Hepatic stellate cell (primary cell): ENCODE data around the gene MYL5.

Experiments
- DNase-seq: peaks from one replicate; pipeline ENCODE4 v3.0.0; 2011; ENCODE audit warnings: low spot score

MYL5 gene

DNA sequence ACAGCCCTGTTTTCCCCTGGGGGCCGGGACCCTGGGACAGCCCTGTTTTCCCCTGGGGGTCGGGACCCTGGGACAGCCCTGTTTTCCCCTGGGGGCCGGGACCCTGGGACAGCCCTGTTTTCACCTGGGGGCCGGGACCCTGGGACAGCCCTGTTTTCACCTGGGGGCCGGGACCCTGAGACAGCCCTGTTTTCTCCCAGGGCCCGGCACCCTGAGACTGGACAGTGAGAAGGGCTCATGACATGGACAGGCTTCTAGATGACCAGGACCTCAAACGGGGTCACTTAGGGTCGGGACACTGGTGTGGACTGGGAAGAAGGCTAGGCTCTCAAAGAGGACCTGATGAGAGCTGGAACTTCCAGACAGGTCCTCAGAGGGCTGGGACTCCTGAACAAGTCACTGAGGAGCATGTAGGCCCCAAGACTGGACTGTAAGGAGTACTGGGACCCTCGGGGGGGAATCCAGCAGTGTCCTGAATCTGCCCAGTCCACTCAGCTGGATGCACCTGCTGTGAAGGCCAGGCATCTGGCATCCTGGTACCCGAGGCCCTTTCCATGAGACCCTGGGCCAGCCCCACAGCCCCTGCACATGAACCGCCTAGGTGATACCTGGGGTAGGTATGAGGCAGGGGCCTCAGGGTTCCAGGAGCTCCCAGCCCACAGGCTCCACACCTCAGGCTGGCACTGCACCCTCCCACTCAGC lies 33.7 kb downstream of the MYL5 start:
- DNase-seq: no peak

DNA sequence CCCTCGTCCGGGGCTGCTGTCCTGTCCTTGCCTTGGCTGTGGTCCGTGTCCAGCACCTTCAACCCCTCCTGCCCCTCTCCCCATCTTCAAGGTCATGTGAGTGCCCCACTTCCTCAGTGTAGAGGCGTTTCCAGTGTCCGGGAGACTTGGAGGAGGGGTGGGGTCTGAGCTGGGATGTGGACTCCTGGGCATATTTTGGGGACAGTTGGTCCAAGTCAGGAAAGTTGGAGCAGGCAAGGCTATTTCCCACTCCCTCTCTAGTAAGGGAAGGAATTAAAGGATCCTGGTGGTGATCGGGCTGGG lies 34.2 kb downstream of the MYL5 start:
- DNase-seq: no peak

DNA sequence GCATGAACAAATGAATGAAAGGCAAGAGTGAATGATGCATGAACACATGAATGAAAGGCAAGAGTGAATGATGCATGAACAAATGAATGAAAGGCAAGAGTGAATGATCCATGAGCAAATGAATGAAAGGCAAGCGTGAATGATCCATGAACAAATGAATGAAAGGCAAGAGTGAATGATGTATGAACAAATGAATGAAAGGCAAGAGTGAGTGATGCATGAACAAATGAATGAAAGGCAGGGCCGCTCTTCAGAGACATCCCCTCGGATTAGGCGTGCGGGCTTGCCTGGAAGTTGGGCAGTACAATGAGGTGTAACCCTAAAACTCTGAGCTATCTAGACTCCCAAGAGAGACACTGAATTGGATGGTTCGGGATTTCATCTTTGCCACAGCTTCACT lies 35.0 kb downstream of the MYL5 start:
- no peak for DNase-seq

DNA sequence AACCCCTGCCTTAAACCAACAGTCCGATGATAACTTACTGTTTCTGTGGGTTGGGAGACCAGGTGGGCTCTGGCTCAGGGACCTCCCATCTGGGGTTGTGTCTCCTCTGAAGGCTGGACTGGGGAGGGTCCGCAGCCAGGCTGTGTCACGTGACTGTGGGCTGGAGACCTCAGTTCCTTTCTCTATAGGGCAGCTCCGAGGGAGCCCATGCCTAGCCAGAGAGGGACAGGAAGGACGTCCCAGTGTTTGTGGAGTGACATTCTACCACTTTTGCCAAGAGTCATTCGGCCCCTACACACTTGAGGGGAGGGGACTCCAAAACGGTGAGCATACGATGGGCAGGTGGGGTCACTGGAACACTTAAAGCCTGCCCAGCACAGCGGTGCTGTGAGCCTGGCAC lies 35.8 kb downstream of the MYL5 start:
- DNase-seq: no peak

DNA sequence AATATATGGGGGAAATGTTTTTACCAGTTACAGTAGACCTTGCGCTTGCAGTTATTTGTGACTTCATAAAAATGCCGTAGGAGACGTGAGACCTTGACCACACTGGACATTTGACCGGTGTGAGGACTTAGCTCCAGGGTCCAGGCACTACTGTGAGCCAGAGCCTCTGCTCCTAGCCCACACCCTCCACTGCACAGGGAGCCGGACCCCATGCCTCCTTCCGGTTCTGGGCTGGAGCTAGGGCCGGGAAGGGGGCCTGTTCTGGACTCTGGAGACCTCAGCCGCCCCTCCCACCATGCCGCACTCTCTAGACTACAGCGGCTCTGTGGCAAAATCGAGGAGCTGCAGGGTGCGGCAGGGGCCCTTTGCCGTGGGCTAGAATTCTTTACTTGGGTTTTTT lies 36.6 kb downstream of the MYL5 start:
- DNase-seq: no peak

DNA sequence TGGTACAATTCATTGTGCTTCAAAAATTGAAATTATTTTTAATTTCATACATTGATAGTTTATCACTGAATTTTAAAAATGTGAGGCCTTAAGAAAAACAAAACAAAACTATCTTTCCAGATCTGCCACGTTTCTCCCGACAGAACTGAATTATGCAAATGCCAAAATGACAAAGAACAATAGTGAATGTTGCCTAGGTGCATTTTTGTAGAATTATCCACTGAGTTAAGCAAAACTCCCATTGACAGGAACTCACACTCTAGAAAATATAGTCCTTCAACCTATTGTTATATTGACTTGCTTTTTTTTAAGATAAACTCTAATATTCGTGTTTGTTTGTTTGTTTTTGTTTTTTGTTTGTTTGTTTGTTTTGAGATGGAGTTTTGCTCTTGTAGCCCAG lies 37.8 kb downstream of the MYL5 start:
- DNase-seq: no peak

DNA sequence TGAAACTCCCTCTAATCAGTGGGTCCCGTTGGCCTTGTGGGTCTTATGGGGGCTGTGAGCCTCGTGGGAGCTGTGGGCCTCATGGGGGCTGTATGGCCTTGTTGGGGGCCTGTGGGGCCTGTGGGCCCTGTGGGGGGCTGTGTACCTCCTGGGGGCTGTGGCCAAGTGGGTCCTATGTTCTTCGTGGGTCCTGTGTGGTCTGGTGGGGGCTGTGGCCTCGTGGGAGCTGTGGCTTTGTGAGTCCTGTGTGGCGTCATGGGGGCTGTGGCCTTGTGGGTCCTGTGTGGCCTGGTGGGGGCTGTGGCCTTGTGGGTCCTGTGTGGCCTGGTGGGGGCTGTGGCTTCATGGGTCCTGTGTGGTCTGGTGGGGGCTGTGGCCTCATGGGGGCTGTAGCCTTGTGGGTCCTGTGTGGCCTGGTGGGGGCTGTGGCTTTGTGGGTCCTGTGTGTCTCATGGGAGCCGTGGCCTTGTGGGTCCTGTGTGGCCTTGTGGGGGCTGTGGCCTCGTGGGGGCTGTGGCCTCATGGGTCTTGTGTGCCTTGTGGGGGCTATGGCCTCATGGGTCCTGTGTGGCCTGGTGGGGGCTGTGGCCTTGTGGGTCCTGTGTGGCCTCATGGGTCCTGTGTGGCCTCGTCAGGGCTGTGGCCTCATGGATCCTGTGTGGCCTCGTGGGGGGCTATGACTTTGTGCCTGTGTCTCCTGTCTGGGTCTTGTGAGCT lies 38.7 kb downstream of the MYL5 start:
- no peak for DNase-seq

DNA sequence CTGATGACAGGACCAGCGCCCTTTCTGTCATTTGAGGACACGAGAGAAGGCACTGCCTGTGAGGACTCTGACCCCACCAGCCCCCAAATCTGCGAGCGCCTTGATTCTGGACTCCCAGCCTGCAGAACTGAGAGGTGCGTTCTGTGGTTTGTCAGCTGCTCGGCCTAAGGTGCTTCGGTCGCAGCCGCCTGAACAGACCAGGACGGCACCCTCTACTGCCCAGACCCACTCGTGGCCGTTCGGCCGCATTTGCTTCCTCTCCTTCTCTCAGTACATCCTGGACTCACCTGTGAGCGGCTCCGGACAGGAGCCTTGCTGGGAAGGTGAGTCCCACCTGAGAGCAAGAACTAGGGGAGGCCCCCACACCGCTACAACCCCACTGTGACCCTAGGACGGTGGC lies 39.7 kb downstream of the MYL5 start:
- DNase-seq: no peak

DNA sequence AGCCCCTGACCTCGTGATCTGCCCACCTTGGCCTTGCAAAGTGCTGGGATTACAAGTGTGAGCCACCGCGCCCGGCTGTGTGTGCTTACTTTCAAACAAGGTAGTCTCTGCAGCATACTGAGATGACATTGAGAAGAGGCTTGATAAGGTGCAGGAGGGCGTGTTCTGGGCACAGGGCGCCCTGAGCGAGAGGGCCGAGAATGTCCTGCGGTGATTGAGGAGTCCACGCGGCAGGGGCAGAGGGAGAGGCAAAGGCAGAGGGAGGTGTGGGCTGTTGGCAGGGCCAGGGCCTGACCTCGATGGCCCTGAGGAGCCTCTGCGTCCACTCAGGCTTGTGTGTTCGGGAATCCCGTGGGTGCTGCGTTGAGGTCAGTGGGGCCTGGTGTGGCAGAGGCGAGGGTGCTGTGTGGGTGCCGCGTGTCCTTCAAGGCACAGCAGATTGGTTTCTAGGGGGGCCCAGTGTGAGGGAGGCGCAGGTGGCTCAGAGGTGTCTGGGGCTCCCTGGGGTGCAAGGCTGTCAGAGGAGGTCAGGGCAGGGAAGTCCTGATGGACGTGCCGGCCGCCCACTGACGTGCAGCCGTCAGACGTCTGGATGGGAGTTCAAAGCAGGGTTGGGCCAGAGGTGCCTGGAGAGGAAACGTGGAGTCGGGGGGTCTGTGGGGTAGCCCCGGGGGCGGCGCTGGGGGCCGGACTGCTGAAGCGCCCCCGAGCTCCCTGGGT lies 43.4 kb downstream of the MYL5 start:
- no peak for DNase-seq

DNA sequence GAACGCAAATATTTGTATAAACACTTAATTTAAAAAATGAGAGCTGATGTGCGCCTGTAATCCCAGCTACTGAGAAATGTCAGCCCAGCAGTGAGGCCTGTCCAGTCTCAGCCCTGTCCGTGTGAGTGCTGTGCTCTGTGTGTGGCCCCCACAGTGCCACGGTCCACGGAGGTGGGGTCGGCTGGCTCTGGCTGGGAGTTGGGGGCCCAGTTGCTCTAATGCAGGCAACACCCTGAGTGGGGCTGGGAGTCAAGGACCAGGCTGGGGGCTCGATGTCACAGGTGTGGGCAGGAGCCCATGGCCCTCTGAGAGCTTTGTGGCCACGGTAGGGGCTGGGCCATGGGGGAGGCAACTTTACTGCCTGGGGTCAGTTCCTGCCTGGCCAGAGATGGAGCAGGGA lies 44.1 kb downstream of the MYL5 start:
- DNase-seq: no peak

DNA sequence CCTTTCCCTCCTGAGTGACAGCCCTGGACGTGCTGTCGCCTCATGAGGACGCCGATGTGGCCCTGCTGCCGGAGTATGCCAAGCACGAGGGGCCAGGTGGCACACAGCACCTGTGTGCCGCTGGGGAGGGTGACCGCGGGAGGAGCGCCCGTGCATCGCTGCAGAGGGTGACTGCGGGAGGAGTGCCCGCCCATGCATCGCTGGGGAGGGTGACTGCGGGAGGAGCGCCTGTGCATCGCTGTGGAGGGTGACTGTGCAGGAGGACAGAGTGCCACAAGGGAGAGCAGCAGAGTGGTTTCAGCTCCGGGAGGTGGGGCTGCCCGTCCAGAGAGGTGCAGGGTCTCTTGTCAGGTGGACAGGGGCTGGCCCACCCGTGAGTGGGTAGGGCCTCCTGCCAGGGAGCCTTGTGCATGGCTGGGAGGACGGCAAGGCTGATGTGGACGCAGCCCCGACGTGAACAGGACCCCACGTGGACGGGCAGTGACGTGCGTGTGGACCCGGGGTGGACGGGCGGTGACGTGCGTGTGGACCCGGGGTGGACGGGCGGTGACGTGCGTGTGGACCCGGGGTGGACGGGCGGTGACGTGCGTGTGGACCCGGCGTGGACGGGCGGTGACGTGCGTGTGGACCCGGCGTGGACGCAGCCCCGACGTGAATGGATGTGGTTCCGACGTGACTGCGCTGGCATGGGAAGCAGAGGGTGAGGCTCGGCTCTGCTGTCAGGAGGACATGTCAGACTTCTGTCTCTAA lies 45.9 kb downstream of the MYL5 start:
- DNase-seq: no peak

DNA sequence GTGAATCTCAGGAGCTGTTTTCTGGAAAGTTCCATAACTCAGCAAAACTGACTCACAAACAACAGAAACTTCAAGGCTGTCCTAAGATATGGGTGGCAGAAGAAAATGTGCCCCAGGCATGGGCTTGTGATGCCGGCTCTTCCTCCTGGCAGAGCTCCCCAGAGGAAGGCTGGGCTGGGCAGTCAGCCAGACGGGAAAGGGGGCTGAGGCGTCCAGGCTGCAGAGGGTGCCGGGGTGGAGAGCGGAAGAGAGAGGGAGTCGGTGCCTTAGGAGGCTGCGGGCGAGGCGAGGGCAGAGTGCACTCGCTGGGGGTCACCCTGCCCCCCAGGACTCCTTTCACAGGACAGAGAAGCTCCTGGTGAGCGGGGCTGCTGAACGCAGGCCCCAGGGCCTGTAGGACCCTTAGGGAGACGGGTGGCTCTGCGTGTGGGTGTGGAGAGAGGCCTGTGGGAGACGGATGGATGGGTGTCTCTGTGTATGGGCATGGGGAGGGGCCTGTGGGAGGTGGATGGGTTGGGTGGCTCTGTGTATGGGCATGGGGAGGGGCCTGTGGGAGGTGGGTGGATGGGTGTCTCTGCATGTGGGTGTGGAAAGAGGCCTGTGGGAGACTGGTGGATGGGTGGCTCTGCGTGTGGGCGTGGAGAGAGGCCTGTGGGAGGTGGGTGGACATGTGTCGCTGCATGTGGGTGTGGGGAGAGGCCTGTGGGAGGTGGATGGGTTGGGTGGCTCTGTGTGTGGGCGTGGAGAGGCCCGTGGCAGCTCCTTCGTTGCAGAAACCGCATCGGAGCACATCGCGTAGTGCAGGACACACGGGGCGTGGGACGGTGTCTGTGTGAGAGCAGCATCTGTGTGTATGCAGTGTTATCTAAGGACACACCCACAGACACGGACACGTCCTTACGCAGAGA lies 47.2 kb downstream of the MYL5 start:
- peak; percentile 41 for DNase-seq

DNA sequence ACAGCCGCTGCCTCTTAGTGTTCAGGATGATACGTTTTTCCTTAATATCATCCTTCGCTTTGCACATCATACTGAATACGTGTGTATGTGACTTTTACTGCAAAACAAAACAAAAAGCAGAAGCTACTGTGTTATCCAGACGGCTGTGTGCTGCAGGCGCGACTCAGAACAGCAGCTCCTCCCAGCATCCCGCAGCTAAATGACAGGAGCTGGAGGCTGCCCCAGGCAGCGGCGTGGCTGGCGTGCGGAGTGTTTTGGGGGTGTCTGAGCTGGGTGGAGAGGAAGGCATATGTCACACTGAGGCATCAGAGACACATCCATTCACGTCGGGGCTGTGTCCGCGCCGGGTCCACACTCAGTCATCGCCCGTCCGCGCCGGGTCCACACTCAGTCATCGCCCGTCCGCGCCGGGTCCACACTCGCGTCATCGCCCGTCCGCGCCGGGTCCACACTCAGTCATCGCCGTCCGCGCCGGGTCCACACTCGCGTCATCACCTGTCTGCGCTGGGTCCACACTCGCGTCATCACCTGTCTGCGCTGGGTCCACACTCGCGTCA lies 47.9 kb downstream of the MYL5 start:
- no peak for DNase-seq

DNA sequence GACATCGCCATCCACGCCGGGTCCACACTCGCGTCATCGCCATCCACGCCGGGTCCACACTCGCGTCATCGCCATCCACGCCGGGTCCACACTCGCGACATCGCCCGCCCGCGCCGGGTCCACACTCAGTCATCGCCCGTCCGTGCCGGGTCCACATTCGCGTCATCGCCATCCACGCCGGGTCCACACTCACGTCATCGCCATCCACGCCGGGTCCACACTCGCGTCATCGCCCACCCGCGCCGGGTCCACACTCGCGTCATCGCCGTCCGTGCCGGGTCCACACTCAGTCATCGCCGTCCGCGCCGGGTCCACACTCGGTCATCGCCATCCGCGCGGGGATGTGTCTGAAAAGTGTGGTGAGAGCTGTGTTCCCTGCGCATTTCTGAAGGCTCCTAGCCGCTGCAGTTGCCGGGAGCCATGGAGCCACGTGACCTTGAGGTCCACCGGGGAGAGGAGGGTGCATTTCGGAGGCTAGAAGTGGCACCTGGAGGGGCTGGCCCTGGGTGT lies 48.6 kb downstream of the MYL5 start:
- DNase-seq: no peak

DNA sequence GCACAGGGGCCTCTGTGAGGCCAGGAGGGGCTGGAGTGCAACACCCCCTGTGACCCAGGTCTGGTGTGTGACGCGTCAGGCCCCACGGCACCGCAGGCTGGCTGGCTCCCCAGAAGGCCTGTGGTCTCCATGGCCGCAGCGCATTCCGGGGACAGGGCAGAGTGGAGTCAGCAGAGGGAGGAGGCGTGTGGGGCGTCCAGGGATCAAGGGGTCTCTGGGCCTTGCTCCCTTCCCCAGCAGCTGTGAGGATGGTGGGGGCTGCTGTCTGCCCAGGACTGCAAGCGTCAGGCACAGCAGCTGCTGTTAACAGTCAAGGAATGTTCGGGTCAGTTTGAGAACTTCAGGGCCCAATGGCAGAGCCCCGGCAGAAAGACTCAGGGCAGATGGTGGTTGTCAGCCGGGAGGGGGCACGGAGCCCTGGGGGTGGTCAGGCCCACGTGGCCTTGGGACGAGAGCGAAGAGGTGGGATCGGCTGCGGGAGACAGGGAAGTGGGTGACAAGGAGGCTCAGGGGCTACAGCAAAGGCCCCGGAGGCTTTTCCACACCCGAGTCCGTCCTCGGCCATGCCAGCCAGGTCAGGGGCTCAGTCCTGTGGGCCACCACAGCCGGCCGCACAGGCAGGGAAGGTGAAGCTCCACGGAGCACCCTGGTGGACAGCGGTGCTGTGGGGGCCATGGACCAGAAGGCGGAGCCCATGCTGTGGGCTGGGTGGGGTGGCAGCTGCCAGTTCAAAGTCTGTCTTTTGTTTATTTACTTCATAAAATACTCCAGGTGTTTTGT lies 49.6 kb downstream of the MYL5 start:
- no peak for DNase-seq

DNA sequence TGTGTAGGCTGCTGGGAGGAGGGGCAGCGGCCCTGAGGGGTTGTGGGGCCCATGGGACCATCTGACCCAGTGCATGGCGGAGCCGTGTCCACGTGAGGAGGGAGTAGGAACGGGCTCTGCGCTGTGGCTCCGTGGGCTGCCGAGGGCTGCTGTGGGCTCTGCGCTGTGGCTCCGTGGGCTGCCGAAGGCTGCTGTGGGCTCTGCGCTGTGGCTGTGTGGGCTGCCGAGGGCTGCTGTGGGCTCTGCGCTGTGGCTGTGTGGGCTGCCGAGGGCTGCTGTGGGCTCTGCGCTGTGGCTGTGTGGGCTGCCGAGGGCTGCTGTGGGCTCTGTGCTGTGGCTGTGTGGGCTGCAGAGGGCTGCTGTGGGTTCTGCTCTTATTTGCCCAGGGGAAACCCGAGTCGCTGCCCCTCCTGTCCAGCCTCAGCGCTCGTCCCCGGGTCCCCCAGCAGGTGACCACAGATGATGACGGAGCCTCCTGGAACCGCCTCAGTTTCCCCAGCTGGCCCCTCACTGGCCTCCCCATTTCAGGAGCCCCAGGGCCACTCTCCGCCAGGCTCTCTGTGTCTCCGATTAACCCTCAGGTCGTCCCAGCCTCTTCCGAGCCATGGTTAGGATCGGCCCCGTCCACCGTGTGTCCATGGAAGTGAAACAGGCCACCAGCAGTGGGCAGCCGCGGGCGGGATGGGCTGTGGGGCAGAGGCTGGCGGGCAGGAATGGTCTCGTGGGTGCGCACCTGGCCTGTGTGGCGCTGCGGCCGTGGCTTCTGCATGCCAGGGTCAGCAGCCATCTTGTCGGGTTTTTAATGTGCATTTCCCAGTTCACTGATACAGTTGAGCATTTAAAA lies 51.3 kb downstream of the MYL5 start:
- DNase-seq: no peak

DNA sequence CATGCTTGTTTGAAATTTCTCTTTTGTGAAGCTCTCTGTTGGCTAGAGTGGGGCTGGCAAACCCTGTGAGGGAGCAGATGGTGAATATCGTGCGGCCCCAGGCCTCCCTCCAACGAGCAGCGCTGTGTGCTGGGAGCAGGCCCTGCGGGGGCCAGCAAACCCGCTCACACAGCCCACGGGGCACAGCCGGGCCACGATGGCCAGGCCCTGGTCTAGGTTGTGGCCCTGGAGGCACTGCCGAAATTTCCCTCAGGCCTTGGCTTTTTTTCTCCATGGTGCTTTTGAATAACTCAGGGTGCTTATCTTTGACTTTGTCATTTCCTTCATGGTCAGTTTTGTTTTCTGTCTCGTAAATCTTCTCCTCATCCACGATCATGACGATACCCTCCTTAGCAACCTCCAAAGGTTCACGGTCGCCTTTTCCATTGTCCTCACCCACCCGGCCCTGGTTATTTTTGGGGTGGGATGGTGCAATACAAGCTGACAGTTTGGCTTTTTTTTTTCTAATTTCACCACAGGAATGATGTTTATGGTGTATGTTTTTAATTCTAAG lies 52.0 kb downstream of the MYL5 start:
- DNase-seq: no peak

DNA sequence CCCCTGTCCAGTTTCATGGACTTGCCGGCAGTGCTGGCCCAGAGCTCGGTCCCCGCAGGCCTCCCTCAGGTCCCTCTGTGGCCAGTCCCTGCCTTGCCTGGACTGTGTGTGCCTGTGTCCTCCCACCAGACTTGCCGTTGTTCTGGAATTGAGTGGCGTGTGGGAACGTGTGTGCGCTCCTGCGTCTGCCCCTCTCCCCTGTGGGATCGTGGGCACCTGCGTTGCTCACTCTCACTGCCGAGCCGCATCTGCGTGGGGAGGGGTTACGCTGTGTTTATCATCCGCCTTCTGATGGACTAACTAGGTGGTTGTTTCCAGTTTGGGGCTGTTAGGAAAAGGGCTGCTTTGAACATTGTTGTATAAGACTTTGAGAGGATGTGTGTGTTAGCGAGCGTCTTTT lies 52.5 kb downstream of the MYL5 start:
- DNase-seq: no peak

DNA sequence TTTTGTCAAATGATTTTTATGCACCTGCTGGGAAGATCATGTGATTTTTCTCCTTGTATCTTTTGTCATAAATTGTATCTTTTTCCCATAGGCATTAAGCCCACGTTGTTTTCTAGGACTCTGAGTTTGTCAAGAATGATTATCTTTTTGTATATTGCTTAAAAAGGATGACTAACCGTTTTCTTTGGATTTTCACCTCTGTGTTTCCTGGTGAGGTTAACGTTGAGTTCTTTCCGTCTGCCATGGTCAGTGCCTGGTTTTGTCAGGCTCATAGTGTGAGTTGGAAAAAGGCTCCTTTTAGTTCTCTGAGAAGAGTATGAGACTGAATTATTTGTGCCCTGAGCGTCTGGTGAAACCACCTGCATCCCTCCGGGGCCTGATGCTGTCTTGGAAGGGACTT lies 53.2 kb downstream of the MYL5 start:
- no peak for DNase-seq
